PC-9 (cell line): ENCODE results near the gene CBX5.

Experiments used
- EZH2 ChIP-seq: fragments of 200-600 bp; sonication (generic); IDR thresholded peaks from 2 replicates; pipeline ENCODE4 v1.8.0; 2017; ENCODE audit warnings: antibody characterized with exemption, low read depth
- TF ChIP-seq, protein P1 (sequence below): fragments of 200-600 bp; sonication (generic); conservative IDR thresholded peaks from 2 replicates; pipeline ENCODE4 v1.6.1; 2017; ENCODE audit warnings: mixed run types, antibody characterized with exemption, mild to moderate bottlenecking, moderate library complexity

DNA sequence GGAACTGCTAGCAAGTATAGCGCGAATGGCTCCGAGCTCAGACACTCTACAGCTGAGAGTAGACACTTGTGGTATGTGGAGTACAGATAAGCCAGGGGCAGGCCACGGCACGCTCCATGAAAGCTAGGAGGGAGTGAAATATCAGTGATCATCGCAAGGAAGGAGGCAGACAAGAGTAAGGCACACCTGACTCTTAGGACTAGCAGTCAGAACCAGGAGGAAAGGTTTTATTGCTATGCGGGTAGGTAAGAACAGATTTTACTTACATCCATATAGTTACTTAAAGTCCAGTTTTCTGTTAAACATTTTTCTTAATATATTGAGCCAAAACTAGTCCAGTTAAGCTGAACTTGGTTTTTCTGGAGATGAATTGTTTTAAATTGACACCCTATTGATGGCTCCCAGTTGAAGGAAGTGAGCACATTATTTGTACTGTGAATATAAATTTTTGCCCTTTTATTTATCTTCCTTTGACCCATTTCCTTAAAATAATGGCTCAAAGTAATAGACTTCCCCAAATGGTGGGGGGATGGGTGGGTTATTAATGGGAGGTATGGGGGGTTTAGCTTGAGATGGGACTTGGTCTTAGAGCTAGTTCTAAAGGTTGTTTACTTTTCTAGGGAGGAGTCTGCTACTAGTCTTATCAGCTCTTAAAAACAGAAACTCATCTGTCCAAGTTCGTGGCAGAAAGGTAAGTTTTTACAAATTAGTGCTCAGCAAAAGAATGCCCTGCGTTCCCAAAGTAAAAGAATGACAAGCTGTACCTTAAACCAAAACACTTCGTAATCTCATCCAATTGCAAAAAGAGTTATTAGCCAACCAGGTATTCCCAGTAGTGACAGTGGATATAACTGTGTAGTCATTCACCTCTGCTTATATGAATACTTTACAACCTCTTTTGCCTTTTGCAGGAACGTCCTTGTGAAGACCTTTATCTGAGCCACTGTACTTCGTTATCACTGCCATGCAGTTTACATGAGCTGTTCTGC is 6.4 kb upstream of the CBX5 start:
- TF ChIP-seq, protein P1, sequence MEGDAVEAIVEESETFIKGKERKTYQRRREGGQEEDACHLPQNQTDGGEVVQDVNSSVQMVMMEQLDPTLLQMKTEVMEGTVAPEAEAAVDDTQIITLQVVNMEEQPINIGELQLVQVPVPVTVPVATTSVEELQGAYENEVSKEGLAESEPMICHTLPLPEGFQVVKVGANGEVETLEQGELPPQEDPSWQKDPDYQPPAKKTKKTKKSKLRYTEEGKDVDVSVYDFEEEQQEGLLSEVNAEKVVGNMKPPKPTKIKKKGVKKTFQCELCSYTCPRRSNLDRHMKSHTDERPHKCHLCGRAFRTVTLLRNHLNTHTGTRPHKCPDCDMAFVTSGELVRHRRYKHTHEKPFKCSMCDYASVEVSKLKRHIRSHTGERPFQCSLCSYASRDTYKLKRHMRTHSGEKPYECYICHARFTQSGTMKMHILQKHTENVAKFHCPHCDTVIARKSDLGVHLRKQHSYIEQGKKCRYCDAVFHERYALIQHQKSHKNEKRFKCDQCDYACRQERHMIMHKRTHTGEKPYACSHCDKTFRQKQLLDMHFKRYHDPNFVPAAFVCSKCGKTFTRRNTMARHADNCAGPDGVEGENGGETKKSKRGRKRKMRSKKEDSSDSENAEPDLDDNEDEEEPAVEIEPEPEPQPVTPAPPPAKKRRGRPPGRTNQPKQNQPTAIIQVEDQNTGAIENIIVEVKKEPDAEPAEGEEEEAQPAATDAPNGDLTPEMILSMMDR, result no peak
- TF ChIP-seq EZH2, result no peak
